ENCODE measurements around the gene TRIM61.
"Not testable (repeated sequence)": the region's sequence is repeated elsewhere in the genome, so short reads cannot be mapped to it uniquely, and the experiment has no call there.

TRIM61 gene

GRCh38 chr4:164977243-164978164, at the start of gene TRIM61:
TSS of gene TRIM61 (minus strand) at chr4:164977657. CDS start at chr4:164970002, 7,655 bp downstream.
- peak; percentile 26 for DNase-seq (ENCODE audit: low read depth)

GRCh38 chr4:165025782-165026181, 48.3 kb upstream of the TRIM61 start:
- not testable (repeated sequence) for DNase-seq (ENCODE audit: low read depth)

- DNase-seq (ENCODE audit: low read depth): not testable (repeated sequence)
These were observed 42.5 kb upstream of the TRIM61 start for GRCh38 chr4:165019995-165020394.

GRCh38 chr4:165016971-165017370, 39.5 kb upstream of the TRIM61 start:
- DNase-seq (ENCODE audit: low read depth): no peak

- DNase-seq (ENCODE audit: low read depth): no peak
These were observed 36.2 kb upstream of the TRIM61 start for GRCh38 chr4:165013691-165014090.

- DNase-seq (ENCODE audit: low read depth): no peak
These were observed 33.9 kb upstream of the TRIM61 start for GRCh38 chr4:165011403-165011802.

- DNase-seq (ENCODE audit: low read depth): no peak
These were observed 33.5 kb upstream of the TRIM61 start for GRCh38 chr4:165010991-165011390.

- no peak for DNase-seq (ENCODE audit: low read depth)
These were observed 33.0 kb upstream of the TRIM61 start for GRCh38 chr4:165010487-165010886.

GRCh38 chr4:165009493-165010227, 32.2 kb upstream of the TRIM61 start:
- no peak for DNase-seq (ENCODE audit: low read depth)

GRCh38 chr4:165006886-165007285, 29.4 kb upstream of the TRIM61 start:
- no peak for DNase-seq (ENCODE audit: low read depth)

- no peak for DNase-seq (ENCODE audit: low read depth)
These were observed 29.0 kb upstream of the TRIM61 start for GRCh38 chr4:165006456-165006855.

GRCh38 chr4:165005352-165005925, 28.0 kb upstream of the TRIM61 start:
- no peak for DNase-seq (ENCODE audit: low read depth)

GRCh38 chr4:165001957-165002356, 24.5 kb upstream of the TRIM61 start:
- not testable (repeated sequence) for DNase-seq (ENCODE audit: low read depth)

GRCh38 chr4:164998526-164999080, 21.1 kb upstream of the TRIM61 start:
- not testable (repeated sequence) for DNase-seq (ENCODE audit: low read depth)

- DNase-seq (ENCODE audit: low read depth): no peak
These were observed 20.5 kb upstream of the TRIM61 start for GRCh38 chr4:164997941-164998340.

GRCh38 chr4:164997324-164997723, 19.9 kb upstream of the TRIM61 start:
- no peak for DNase-seq (ENCODE audit: low read depth)

GRCh38 chr4:164996123-164996522, 18.7 kb upstream of the TRIM61 start:
- not testable (repeated sequence) for DNase-seq (ENCODE audit: low read depth)

GRCh38 chr4:164990786-164991185, 13.3 kb upstream of the TRIM61 start:
- not testable (repeated sequence) for DNase-seq (ENCODE audit: low read depth)

GRCh38 chr4:164989471-164989870, 12.0 kb upstream of the TRIM61 start:
- no peak for DNase-seq (ENCODE audit: low read depth)

- DNase-seq (ENCODE audit: low read depth): not testable (repeated sequence)
These were observed 5.5 kb downstream of the TRIM61 start for GRCh38 chr4:164971929-164972328.

- DNase-seq (ENCODE audit: low read depth): no peak
These were observed 17.6 kb downstream of the TRIM61 start for GRCh38 chr4:164959896-164960295.

GRCh38 chr4:164959421-164959820, 18.0 kb downstream of the TRIM61 start:
- DNase-seq (ENCODE audit: low read depth): not testable (repeated sequence)

Data from activated T-helper 1 cell treated with Interleukin-2 at 50 U/mL for 16 hours (primary cell).